PC-9 (cell line): Measurements from ENCODE around the gene GCNT4. TPM values are rescaled to one million over a fixed set of nuclear protein-coding genes. Genes with fewer than 3 reads are reported as not detected.

Source experiments
- BruUV-seq: library from RNA; stranded (reverse); fragments of 400-500 nt; replicated peaks from 2 replicates; lab custom pipeline; 2021; lab: Mats Ljungman, UMichigan
- CTCF ChIA-PET: fragments of 300-600 bp; sonication (Branson Sonifier 250); formaldehyde crosslinking; loops from one replicate; lab custom pipeline; 2022; ENCODE audit warnings: antibody characterized with exemption; lab: Charles Lee
- POLR2A ChIA-PET: fragments of 300-600 bp; sonication (Branson Sonifier 250); formaldehyde crosslinking; loops from one replicate; lab custom pipeline; 2022; ENCODE audit warnings: antibody characterized with exemption; ENCODE audit not compliant: unreplicated experiment; lab: Charles Lee
- DNase-seq, 2 experiments: peaks; one replicate each; pipeline versions ENCODE4 v3.0.0 to v3.0.0-alpha.2; 2015 to 2022; ENCODE audit warnings: mixed read lengths in 1 of 2
- H2AFZ ChIP-seq: fragments of 200-600 bp; sonication (generic); 2 replicates; pipeline ENCODE4 v1.8.1; 2017; ENCODE audit warnings: antibody characterized with exemption
- H3F3A ChIP-seq: fragments of 200-600 bp; sonication (generic); 2 replicates; pipeline ENCODE4 v1.8.1; 2017; ENCODE audit warnings: antibody characterized with exemption, mild to moderate bottlenecking, low read depth; ENCODE audit not compliant: insufficient read depth
- H3K27ac ChIP-seq: fragments of 200-600 bp; sonication (generic); 2 replicates; pipeline ENCODE4 v1.6.1; 2016; ENCODE audit warnings: mixed run types
- H3K27me3 ChIP-seq: fragments of 200-600 bp; sonication (generic); 2 replicates; pipeline ENCODE4 v1.6.1; 2016; ENCODE audit warnings: low read depth, mixed run types; ENCODE audit not compliant: insufficient read depth
- H3K36me3 ChIP-seq: fragments of 200-600 bp; sonication (generic); 2 replicates; pipeline ENCODE4 v1.6.1; 2016; ENCODE audit warnings: low read depth, mixed run types
- H3K4me1 ChIP-seq: fragments of 200-600 bp; sonication (generic); replicated peaks from 2 replicates; pipeline ENCODE4 v1.6.1; 2016; ENCODE audit warnings: mixed run types; ENCODE audit not compliant: insufficient read depth
- H3K4me2 ChIP-seq: fragments of 200-600 bp; sonication (generic); 2 replicates; pipeline ENCODE4 v1.6.1; 2017; ENCODE audit warnings: mixed run types
- H3K4me3 ChIP-seq: fragments of 200-600 bp; sonication (generic); 2 replicates; pipeline ENCODE4 v1.6.1; 2016; ENCODE audit warnings: mixed run types
- H3K79me2 ChIP-seq: fragments of 200-600 bp; sonication (generic); 2 replicates; pipeline ENCODE4 v1.6.1; 2017; ENCODE audit warnings: low read depth, mixed run types
- H3K9me2 ChIP-seq: fragments of 200-600 bp; sonication (generic); 2 replicates; pipeline ENCODE4 v1.8.1; 2017; ENCODE audit warnings: mild to moderate bottlenecking; ENCODE audit not compliant: insufficient read depth
- H3K9me3 ChIP-seq: fragments of 200-600 bp; sonication (generic); 2 replicates; pipeline ENCODE4 v1.8.1; 2016; ENCODE audit warnings: low read depth; ENCODE audit not compliant: insufficient read depth
- H4K20me1 ChIP-seq: fragments of 200-600 bp; sonication (generic); 2 replicates; pipeline ENCODE4 v1.8.1; 2017; ENCODE audit not compliant: insufficient read depth
- EZH2 ChIP-seq: fragments of 200-600 bp; sonication (generic); IDR thresholded peaks from 2 replicates; pipeline ENCODE4 v1.8.0; 2017; ENCODE audit warnings: antibody characterized with exemption, low read depth
- intact Hi-C: fragments of 100-400 bp; cut with micrococcal nuclease; formaldehyde crosslinking; loops from one replicate; pipeline ENCODE4 v1.10.0; 2022; ENCODE audit not compliant: unreplicated experiment
- total RNA-seq: library from RNA; stranded (reverse); gene quantifications from 2 replicates; pipeline ENCODE4 v1.2.3, GENCODE V29; 2021
- TF ChIP-seq, protein P1 (sequence below): fragments of 200-600 bp; sonication (generic); conservative IDR thresholded peaks from 2 replicates; pipeline ENCODE4 v1.6.1; 2017; ENCODE audit warnings: mixed run types, antibody characterized with exemption, mild to moderate bottlenecking, moderate library complexity

GCNT4 gene
- total RNA-seq, 1 experiment from 2014 or later: 1.4 TPM

DNA sequence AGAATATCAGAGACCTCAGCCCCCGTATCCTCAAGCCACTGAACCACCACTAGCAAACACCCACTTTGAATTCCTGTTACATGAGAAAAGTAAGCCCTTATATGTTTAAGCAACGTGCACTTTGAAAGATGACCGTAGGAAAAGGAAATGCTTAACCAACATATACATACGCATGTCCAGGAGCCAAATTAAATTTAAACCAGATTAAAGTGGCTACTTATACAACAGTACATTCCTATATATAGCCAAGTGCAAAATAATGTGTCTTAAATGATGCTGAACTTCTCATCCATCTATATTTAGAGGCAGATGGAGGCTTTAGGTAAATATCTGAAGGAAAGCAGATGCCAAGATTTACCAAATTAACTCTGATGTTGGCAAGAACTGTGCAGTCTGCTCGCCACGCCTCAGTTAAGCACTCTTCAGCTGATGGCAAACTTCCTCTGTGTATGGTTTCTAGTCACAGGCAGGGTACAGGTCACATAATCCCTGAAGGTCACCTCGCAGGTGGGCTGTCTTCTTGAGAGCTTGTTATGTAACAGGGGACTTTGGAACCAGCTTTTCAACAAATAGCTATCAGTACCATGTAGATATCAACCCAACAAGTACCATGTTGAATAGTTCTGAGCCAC is 8.6 kb downstream of the GCNT4 start:
- Histone ChIP-seq H3K9me2 (no peaks in the 10 kb centered on the region), H2AFZ (no peak overlapping the region), H3K36me3 (no peaks in the 10 kb centered on the region), H3K4me2 (no peak overlapping the region), H3F3A (no peaks in the 10 kb centered on the region), H3K27me3 (no peaks in the 10 kb centered on the region), H4K20me1 (no peaks in the 10 kb centered on the region), H3K79me2 (no peaks in the 10 kb centered on the region), H3K27ac (no peak overlapping the region), H3K4me1 (peaks cover 5% of the 10 kb centered on the region; the same call in 1 of the 2 replicates), H3K9me3 (no peaks in the 10 kb centered on the region; the same call in 1 of the 2 replicates), H3K4me3 (no peak overlapping the region)
- ChIA-PET POLR2A (no interaction called here), CTCF (no interaction called here)
- no peak for TF ChIP-seq EZH2
- TF ChIP-seq, protein P1, sequence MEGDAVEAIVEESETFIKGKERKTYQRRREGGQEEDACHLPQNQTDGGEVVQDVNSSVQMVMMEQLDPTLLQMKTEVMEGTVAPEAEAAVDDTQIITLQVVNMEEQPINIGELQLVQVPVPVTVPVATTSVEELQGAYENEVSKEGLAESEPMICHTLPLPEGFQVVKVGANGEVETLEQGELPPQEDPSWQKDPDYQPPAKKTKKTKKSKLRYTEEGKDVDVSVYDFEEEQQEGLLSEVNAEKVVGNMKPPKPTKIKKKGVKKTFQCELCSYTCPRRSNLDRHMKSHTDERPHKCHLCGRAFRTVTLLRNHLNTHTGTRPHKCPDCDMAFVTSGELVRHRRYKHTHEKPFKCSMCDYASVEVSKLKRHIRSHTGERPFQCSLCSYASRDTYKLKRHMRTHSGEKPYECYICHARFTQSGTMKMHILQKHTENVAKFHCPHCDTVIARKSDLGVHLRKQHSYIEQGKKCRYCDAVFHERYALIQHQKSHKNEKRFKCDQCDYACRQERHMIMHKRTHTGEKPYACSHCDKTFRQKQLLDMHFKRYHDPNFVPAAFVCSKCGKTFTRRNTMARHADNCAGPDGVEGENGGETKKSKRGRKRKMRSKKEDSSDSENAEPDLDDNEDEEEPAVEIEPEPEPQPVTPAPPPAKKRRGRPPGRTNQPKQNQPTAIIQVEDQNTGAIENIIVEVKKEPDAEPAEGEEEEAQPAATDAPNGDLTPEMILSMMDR: no peak
- no TSS peak for BruUV-seq
- intact Hi-C loops: no loop called here
- DNase-seq: no peak

DNA sequence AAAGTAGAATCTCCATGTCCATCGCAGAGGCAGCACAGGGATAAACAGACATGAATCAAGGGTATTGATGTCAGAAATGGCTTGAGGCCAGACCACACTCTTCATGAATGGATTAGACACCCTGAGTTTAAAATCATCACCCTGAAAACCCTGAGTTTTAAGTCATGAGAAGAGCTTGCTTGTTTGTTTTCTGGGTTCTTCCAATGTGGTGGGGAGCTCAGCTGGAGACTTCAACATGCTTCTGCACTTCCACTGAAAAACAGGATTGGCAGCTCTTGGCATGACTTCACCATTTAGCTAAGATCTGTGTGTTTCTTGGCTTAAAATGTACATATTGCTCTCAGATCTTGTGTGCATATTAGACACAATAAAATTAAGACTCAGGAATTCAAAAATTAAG is 9.8 kb downstream of the GCNT4 start:
- Histone ChIP-seq H2AFZ (no peak overlapping the region), H3K4me3 (no peak overlapping the region), H3K27ac (no peak overlapping the region), H3K4me1 (peaks cover 15% of the 10 kb centered on the region), H4K20me1 (no peaks in the 10 kb centered on the region), H3K36me3 (no peaks in the 10 kb centered on the region), H3F3A (peaks cover 6% of the 10 kb centered on the region), H3K79me2 (no peaks in the 10 kb centered on the region), H3K9me2 (no peaks in the 10 kb centered on the region), H3K27me3 (no peaks in the 10 kb centered on the region), H3K4me2 (no peak overlapping the region), H3K9me3 (no peaks in the 10 kb centered on the region; the same call in 1 of the 2 replicates)
- TF ChIP-seq EZH2: no peak
- TF ChIP-seq, protein P1: no peak
- intact Hi-C loops: no loop called here
- no peak for DNase-seq
- ChIA-PET POLR2A (no interaction called here), CTCF (no interaction called here)
- BruUV-seq: no TSS peak

DNA sequence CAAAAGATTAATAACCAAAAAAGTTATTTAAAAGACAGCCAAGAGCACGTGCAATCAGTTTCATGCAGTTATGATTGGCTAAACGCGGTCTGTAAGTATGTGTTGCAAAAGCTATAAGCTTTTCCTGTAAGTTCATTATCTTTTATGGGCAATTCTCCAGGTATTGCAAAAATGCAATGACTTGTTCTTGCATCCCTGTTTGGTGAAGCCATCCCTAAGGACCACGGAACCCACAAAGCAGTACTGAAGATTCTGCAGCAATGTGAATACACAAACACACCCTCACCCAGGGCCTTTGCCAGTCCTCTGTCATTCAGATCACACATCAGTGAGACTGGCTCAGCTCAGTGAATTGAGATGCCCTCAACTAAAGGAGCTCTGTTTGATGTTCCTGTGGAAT is 11.4 kb downstream of the GCNT4 start:
- H2AFZ ChIP-seq: no peak overlapping the region
- no peaks in the 10 kb centered on the region for H3K36me3 ChIP-seq
- H3K27ac ChIP-seq: no peak overlapping the region
- CTCF ChIA-PET: interaction anchor here (0.5 kb wide), 1 partner anchor 21 kb away, joined by 4 read pairs; no protein-coding TSS in a partner anchor
- no peaks in the 10 kb centered on the region for H3K79me2 ChIP-seq
- TF ChIP-seq EZH2: no peak
- TF ChIP-seq, protein P1: no peak
- no peak for DNase-seq
- H3K9me3 ChIP-seq: no peaks in the 10 kb centered on the region; the same call in 1 of the 2 replicates
- H4K20me1 ChIP-seq: no peaks in the 10 kb centered on the region
- no peaks in the 10 kb centered on the region for H3K27me3 ChIP-seq
- BruUV-seq: no TSS peak
- no peak overlapping the region for H3K4me3 ChIP-seq
- intact Hi-C loops: no loop called here
- POLR2A ChIA-PET: no interaction called here
- H3K4me1 ChIP-seq: peaks cover 28% of the 10 kb centered on the region
- no peak overlapping the region for H3K4me2 ChIP-seq
- H3K9me2 ChIP-seq: no peaks in the 10 kb centered on the region
- H3F3A ChIP-seq: peaks cover 14% of the 10 kb centered on the region
